HCT116 (cell line): ENCODE measurements around the gene PLK1.
A peak's percentile ranks its signal among the peaks of the same experiment; 100 is the strongest.

Source experiments
- CTCF ChIP-seq, 3 experiments: fragments of 200-600 bp in 1 of 3; sonication (generic) in 1 of 3; IDR thresholded peaks in 2 of 3; conservative IDR thresholded peaks in 1 of 3; 2 replicates each; pipeline ENCODE4 v1.5.1; 2012 to 2017; ENCODE audit warnings: low read depth in 2 of 3, low read length in 2 of 3, antibody characterized with exemption in 1 of 3, borderline replicate concordance in 1 of 3, control low read depth in 1 of 3, mild to moderate bottlenecking in 1 of 3, mixed read lengths in 1 of 3, mixed run types in 1 of 3, moderate library complexity in 1 of 3; ENCODE audit not compliant: insufficient read depth in 1 of 3
- EZH2phosphoT487 ChIP-seq: fragments of 200-600 bp; IDR thresholded peaks from 2 replicates; pipeline ENCODE4 v1.6.1; 2018; ENCODE audit warnings: antibody characterized with exemption, borderline replicate concordance
- JUND ChIP-seq: IDR thresholded peaks from 2 replicates; pipeline ENCODE4 v1.6.1; 2012
- POLR2A ChIP-seq: IDR thresholded peaks from 2 replicates; pipeline ENCODE4 v1.7.0; 2011; ENCODE audit warnings: borderline replicate concordance; ENCODE audit not compliant: insufficient read depth, insufficient read length; ENCODE audit errors: extremely low read depth
- TCF7L2 ChIP-seq: IDR thresholded peaks from 2 replicates; pipeline ENCODE4 v1.7.0; 2011; ENCODE audit warnings: borderline replicate concordance, inconsistent platforms; ENCODE audit not compliant: insufficient read depth, insufficient read length; ENCODE audit errors: extremely low read depth
- ZBTB33 ChIP-seq: IDR thresholded peaks from 2 replicates; pipeline ENCODE4 v1.6.1; 2011; ENCODE audit warnings: mild to moderate bottlenecking, low read length, moderate library complexity; ENCODE audit not compliant: insufficient replicate concordance; ENCODE audit errors: extremely low read depth
- ZNF274 ChIP-seq: fragments of 200-500 bp; sonication (Bioruptor generic); IDR thresholded peaks from 2 replicates; pipeline ENCODE4 v1.6.1; 2014; ENCODE audit warnings: mild to moderate bottlenecking, low read depth, low read length, inconsistent platforms

GRCh38 chr16:23678430-23679273, at the start of gene PLK1:
- TF ChIP-seq CTCF (IDR thresholded peaks at IDR 0.05 in 2 of 3, conservative IDR thresholded peaks at IDR 0.05 in 1 of 3; ENCODE audit: borderline replicate concordance in 1 of 3, insufficient read depth in 1 of 3, low read depth in 2 of 3, low read length in 2 of 3), result peak; percentile 35 to 66 (median 42); a peak in 5 of 6 replicates
- TF ChIP-seq POLR2A, result no peak
- TF ChIP-seq JUND, result no peak
- peak; percentile 67 for TF ChIP-seq TCF7L2
- no peak for TF ChIP-seq ZNF274
- no peak for TF ChIP-seq EZH2phosphoT487
- TF ChIP-seq ZBTB33, result no peak
